ENCODE data around the gene CACNA1C.

The CACNA1C gene

GRCh38 chr12:2229661-2230539 lies 177.1 kb downstream of the CACNA1C start:
- no peak for TF ChIP-seq CTCF (conservative IDR thresholded peaks at IDR 0.05; ENCODE audit: low read depth, low read length)
- Histone ChIP-seq H3K4me3 (IDR thresholded peaks at IDR 0.05; ENCODE audit: insufficient read depth, low read depth, low read length) (no peak overlapping the region), H3K9ac (no peak overlapping the region), H3K4me2 (no peak overlapping the region), H4K20me1 (ENCODE audit: insufficient read depth) (no peaks in the 10 kb centered on the region), H2AFZ (ENCODE audit: low read depth) (no peak overlapping the region), H3K4me1 (ENCODE audit: low read depth, poor library complexity, severe bottlenecking) (no peaks in the 10 kb centered on the region), H3K27ac (no peak overlapping the region), H3K27me3 (ENCODE audit: insufficient read depth, low read depth) (no peaks in the 10 kb centered on the region), H3K79me2 (ENCODE audit: insufficient read depth, low read depth) (no peaks in the 10 kb centered on the region), H3K36me3 (ENCODE audit: insufficient read depth) (no peaks in the 10 kb centered on the region)

DNA sequence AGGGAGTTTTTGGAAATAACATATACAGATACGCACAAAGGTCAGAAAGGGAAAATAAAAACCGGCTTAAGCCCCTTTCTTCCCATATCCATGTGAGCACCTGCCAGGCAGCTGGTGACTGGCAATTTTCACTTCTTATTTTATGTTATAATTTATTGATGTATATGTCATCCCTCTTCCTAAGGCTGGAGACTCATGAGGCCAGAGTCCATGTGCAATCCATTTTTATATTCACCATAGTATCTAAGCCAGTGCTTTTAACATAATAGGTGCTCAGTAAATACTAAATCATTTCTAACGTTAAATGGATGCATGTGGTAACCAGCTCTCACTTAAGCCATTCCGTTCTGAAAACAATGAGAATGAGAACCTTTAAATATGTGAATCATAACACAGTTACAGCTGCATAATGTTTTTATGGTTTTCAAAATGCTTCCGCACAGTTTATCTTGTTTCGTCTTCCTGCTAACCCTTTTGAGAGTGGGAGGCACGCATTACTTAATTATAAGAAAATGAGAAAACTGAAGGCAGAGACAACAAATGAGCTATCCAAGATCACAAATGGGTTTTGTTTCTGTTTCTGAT lies 178.3 kb downstream of the CACNA1C start:
- no peak for TF ChIP-seq CTCF (conservative IDR thresholded peaks at IDR 0.05; ENCODE audit: low read depth, low read length)
- H2AFZ ChIP-seq (ENCODE audit: low read depth), result no peak overlapping the region
- no peaks in the 10 kb centered on the region for H4K20me1 ChIP-seq (ENCODE audit: insufficient read depth)
- H3K79me2 ChIP-seq (ENCODE audit: insufficient read depth, low read depth), result no peaks in the 10 kb centered on the region
- no peak overlapping the region for H3K27ac ChIP-seq
- no peak overlapping the region for H3K4me2 ChIP-seq
- no peaks in the 10 kb centered on the region for H3K27me3 ChIP-seq (ENCODE audit: insufficient read depth, low read depth)
- no peaks in the 10 kb centered on the region for H3K36me3 ChIP-seq (ENCODE audit: insufficient read depth)
- no peak overlapping the region for H3K9ac ChIP-seq
- no peaks in the 10 kb centered on the region for H3K4me1 ChIP-seq (ENCODE audit: low read depth, poor library complexity, severe bottlenecking)
- H3K4me3 ChIP-seq (IDR thresholded peaks at IDR 0.05; ENCODE audit: insufficient read depth, low read depth, low read length), result no peak overlapping the region

GRCh38 chr12:2231956-2232355 lies 179.2 kb downstream of the CACNA1C start:
- H3K4me1 ChIP-seq (ENCODE audit: low read depth, poor library complexity, severe bottlenecking), result no peaks in the 10 kb centered on the region
- no peaks in the 10 kb centered on the region for H3K79me2 ChIP-seq (ENCODE audit: insufficient read depth, low read depth)
- H2AFZ ChIP-seq (ENCODE audit: low read depth), result no peak overlapping the region
- H3K4me3 ChIP-seq (IDR thresholded peaks at IDR 0.05; ENCODE audit: insufficient read depth, low read depth, low read length), result no peak overlapping the region
- no peaks in the 10 kb centered on the region for H3K27me3 ChIP-seq (ENCODE audit: insufficient read depth, low read depth)
- no peak for TF ChIP-seq CTCF (conservative IDR thresholded peaks at IDR 0.05; ENCODE audit: low read depth, low read length)
- no peak overlapping the region for H3K9ac ChIP-seq
- no peaks in the 10 kb centered on the region for H3K36me3 ChIP-seq (ENCODE audit: insufficient read depth)
- no peaks in the 10 kb centered on the region for H4K20me1 ChIP-seq (ENCODE audit: insufficient read depth)
- H3K4me2 ChIP-seq, result no peak overlapping the region
- H3K27ac ChIP-seq, result no peak overlapping the region

- Histone ChIP-seq H4K20me1 (ENCODE audit: insufficient read depth) (no peaks in the 10 kb centered on the region), H3K4me3 (IDR thresholded peaks at IDR 0.05; ENCODE audit: insufficient read depth, low read depth, low read length) (no peak overlapping the region), H3K79me2 (ENCODE audit: insufficient read depth, low read depth) (no peaks in the 10 kb centered on the region), H2AFZ (ENCODE audit: low read depth) (no peak overlapping the region), H3K27ac (no peak overlapping the region), H3K27me3 (ENCODE audit: insufficient read depth, low read depth) (no peaks in the 10 kb centered on the region), H3K9ac (no peak overlapping the region), H3K4me2 (no peak overlapping the region), H3K36me3 (ENCODE audit: insufficient read depth) (no peaks in the 10 kb centered on the region), H3K4me1 (ENCODE audit: low read depth, poor library complexity, severe bottlenecking) (no peaks in the 10 kb centered on the region)
- TF ChIP-seq CTCF (conservative IDR thresholded peaks at IDR 0.05; ENCODE audit: low read depth, low read length), result no peak
Measured at GRCh38 chr12:2233034-2233433, 180.2 kb downstream of the CACNA1C start.
